Calu3 (cell line): ENCODE results near the gene MISP3. TPM values are rescaled to one million over a fixed set of nuclear protein-coding genes. Genes with fewer than 3 reads are reported as not detected.

ENCODE experiments used
- BruUV-seq: library from RNA; stranded (reverse); fragments of 400-500 nt; replicated peaks from 2 replicates; lab custom pipeline; 2021; lab: Mats Ljungman, UMichigan
- CTCF ChIA-PET: fragments of 300-600 bp; sonication (Branson Sonifier 250); formaldehyde crosslinking; loops from one replicate; lab custom pipeline; 2022; ENCODE audit warnings: antibody characterized with exemption; lab: Charles Lee
- DNase-seq: peaks from one replicate; pipeline ENCODE4 v3.0.0; 2022
- H3K27ac Mint-ChIP-seq: one replicate; pipeline ENCODE4 v1.8.0; 2022; ENCODE audit warnings: mixed read lengths; ENCODE audit not compliant: unreplicated experiment
- H3K27me3 Mint-ChIP-seq: one replicate; pipeline ENCODE4 v1.8.0; 2022; ENCODE audit warnings: mixed read lengths; ENCODE audit not compliant: unreplicated experiment
- H3K36me3 Mint-ChIP-seq: one replicate; pipeline ENCODE4 v1.8.0; 2022; ENCODE audit warnings: mild to moderate bottlenecking, moderate library complexity, mixed read lengths; ENCODE audit not compliant: insufficient read depth, unreplicated experiment
- H3K4me1 Mint-ChIP-seq: one replicate; pipeline ENCODE4 v1.8.0; 2022; ENCODE audit warnings: mild to moderate bottlenecking, low read depth, mixed read lengths; ENCODE audit not compliant: unreplicated experiment
- H3K4me3 Mint-ChIP-seq: one replicate; pipeline ENCODE4 v1.8.0; 2022; ENCODE audit warnings: mild to moderate bottlenecking, low read depth, moderate library complexity, mixed read lengths; ENCODE audit not compliant: unreplicated experiment
- H3K9me3 Mint-ChIP-seq: one replicate; pipeline ENCODE4 v1.8.0; 2022; ENCODE audit warnings: low read depth, mixed read lengths; ENCODE audit not compliant: unreplicated experiment
- intact Hi-C: fragments of 100-400 bp; cut with micrococcal nuclease; formaldehyde crosslinking; loops from one replicate; pipeline ENCODE4 v1.10.0; 2022; ENCODE audit not compliant: unreplicated experiment
- total RNA-seq: library from RNA; stranded (reverse); gene quantifications from 2 replicates; pipeline ENCODE4 v1.2.3, GENCODE V29; 2022
- TF ChIP-seq, protein P1 (sequence below): fragments of 200-600 bp; IDR thresholded peaks from one replicate; pipeline ENCODE4 v1.8.0; 2022; ENCODE audit warnings: antibody characterized with exemption; ENCODE audit not compliant: unreplicated experiment

MISP3 gene
- total RNA-seq, 1 experiment from 2014 or later = 4.2 TPM

GRCh38 chr19:14122924-14123323, 50.3 kb downstream of the MISP3 start:
- H3K27me3 Mint-ChIP-seq = no peaks in the 10 kb centered on the region
- peaks cover 8% of the 10 kb centered on the region for H3K4me1 Mint-ChIP-seq
- CTCF ChIA-PET = interaction anchor here (0.6 to 0.7 kb wide), 2 partner anchors 231 to 373 kb away, joined by 3 to 4 read pairs; partner anchors contain the start of gene GIPC1
- no peak overlapping the region for H3K4me3 Mint-ChIP-seq
- H3K27ac Mint-ChIP-seq = no peak overlapping the region
- TF ChIP-seq, protein P1, sequence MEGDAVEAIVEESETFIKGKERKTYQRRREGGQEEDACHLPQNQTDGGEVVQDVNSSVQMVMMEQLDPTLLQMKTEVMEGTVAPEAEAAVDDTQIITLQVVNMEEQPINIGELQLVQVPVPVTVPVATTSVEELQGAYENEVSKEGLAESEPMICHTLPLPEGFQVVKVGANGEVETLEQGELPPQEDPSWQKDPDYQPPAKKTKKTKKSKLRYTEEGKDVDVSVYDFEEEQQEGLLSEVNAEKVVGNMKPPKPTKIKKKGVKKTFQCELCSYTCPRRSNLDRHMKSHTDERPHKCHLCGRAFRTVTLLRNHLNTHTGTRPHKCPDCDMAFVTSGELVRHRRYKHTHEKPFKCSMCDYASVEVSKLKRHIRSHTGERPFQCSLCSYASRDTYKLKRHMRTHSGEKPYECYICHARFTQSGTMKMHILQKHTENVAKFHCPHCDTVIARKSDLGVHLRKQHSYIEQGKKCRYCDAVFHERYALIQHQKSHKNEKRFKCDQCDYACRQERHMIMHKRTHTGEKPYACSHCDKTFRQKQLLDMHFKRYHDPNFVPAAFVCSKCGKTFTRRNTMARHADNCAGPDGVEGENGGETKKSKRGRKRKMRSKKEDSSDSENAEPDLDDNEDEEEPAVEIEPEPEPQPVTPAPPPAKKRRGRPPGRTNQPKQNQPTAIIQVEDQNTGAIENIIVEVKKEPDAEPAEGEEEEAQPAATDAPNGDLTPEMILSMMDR = no peak
- intact Hi-C loops = no loop called here
- peaks cover 13% of the 10 kb centered on the region for H3K36me3 Mint-ChIP-seq
- no peak for DNase-seq
- BruUV-seq = no TSS peak
- H3K9me3 Mint-ChIP-seq = no peaks in the 10 kb centered on the region

Other genes with a start within 250 kb of the MISP3 start
- gene NANOS3, start 195.7 kb upstream of the MISP3 start, total RNA-seq = 1.2 TPM in 1 of 2 replicates, not detected in the other
- gene BRME1, start 166.7 kb upstream of the MISP3 start, total RNA-seq = 1.0 and 1.5 TPM in 2 replicates
- gene CC2D1A, start 166.6 kb upstream of the MISP3 start, total RNA-seq = 37.2 and 41.7 TPM in 2 replicates
- gene PODNL1, start 134.4 kb upstream of the MISP3 start, total RNA-seq = not detected in 2 replicates
- gene DCAF15, start 120.3 kb upstream of the MISP3 start, total RNA-seq = 34.0 and 35.5 TPM in 2 replicates
- 13.8 and 14.9 TPM in 2 replicates for gene RFX1, start 66.5 kb upstream of the MISP3 start, total RNA-seq
- gene RLN3, start 44.6 kb upstream of the MISP3 start, total RNA-seq = not detected in 2 replicates
- 7.0 and 7.4 TPM in 2 replicates for gene IL27RA, start 41.0 kb upstream of the MISP3 start, total RNA-seq
- gene PALM3, start 10.7 kb upstream of the MISP3 start, total RNA-seq = 21.4 and 27.0 TPM in 2 replicates
- not detected in 2 replicates for gene C19orf67, start 13.0 kb downstream of the MISP3 start, total RNA-seq
- gene SAMD1, start 18.0 kb downstream of the MISP3 start, total RNA-seq = 41.1 and 44.2 TPM in 2 replicates
- gene PRKACA, start 45.0 kb downstream of the MISP3 start, total RNA-seq = 57.3 and 59.8 TPM in 2 replicates
- 42.6 and 44.2 TPM in 2 replicates for gene ASF1B, start 63.8 kb downstream of the MISP3 start, total RNA-seq
- 24.8 and 26.5 TPM in 2 replicates for gene ADGRL1, start 133.4 kb downstream of the MISP3 start, total RNA-seq